Endodermal cell (in vitro differentiated cells): ENCODE data around the gene CDC14B. TPM values are rescaled to one million over a fixed set of nuclear protein-coding genes. Genes with fewer than 3 reads are reported as not detected.
A peak's percentile ranks its signal among the peaks of the same experiment; 100 is the strongest.

Experiments used
- DNase-seq: peaks from one replicate; pipeline ENCODE4 v3.0.0-alpha.2; 2017
- H3K27ac ChIP-seq: 2 replicates; pipeline ENCODE4 v1.5.1; 2013; ENCODE audit warnings: mild to moderate bottlenecking, low read depth, low read length, moderate library complexity
- H3K27me3 ChIP-seq: 2 replicates; pipeline ENCODE4 v1.6.1; 2013; ENCODE audit warnings: mild to moderate bottlenecking, low read length, moderate library complexity; ENCODE audit not compliant: insufficient read depth, control insufficient read depth, poor library complexity, severe bottlenecking
- H3K36me3 ChIP-seq: 2 replicates; pipeline ENCODE4 v1.7.0; 2013; ENCODE audit warnings: mild to moderate bottlenecking, low read length, moderate library complexity; ENCODE audit not compliant: control insufficient read depth, insufficient read depth
- H3K4me1 ChIP-seq: one replicate; pipeline ENCODE4 v1.7.0; 2013; ENCODE audit warnings: low read length; ENCODE audit not compliant: control insufficient read depth, insufficient read depth
- H3K4me3 ChIP-seq: 2 replicates; pipeline ENCODE4 v1.5.1; 2013; ENCODE audit warnings: mild to moderate bottlenecking, low read length, moderate library complexity
- H3K9ac ChIP-seq: 2 replicates; pipeline ENCODE4 v1.6.1; 2013; ENCODE audit warnings: mild to moderate bottlenecking, low read length, moderate library complexity; ENCODE audit not compliant: poor library complexity, severe bottlenecking; ENCODE audit errors: extremely low read depth
- H3K9me3 ChIP-seq: 2 replicates; pipeline ENCODE4 v1.6.1; 2013; ENCODE audit warnings: mild to moderate bottlenecking, low read length, moderate library complexity; ENCODE audit not compliant: control insufficient read depth
- H3K27ac Mint-ChIP-seq: 2 replicates; pipeline ENCODE4 v1.8.0; 2020; ENCODE audit warnings: mixed read lengths
- H3K27me3 Mint-ChIP-seq: 2 replicates; pipeline ENCODE4 v1.8.0; 2021; ENCODE audit warnings: mild to moderate bottlenecking, mixed read lengths; ENCODE audit not compliant: insufficient read depth
- H3K36me3 Mint-ChIP-seq: 2 replicates; pipeline ENCODE4 v1.8.0; 2020; ENCODE audit warnings: low read depth, mixed read lengths
- H3K4me1 Mint-ChIP-seq: 2 replicates; pipeline ENCODE4 v1.8.0; 2020; ENCODE audit warnings: mixed read lengths
- H3K4me3 Mint-ChIP-seq: 2 replicates; pipeline ENCODE4 v1.8.0; 2020; ENCODE audit warnings: mild to moderate bottlenecking, moderate library complexity, mixed read lengths
- H3K9me3 Mint-ChIP-seq: 2 replicates; pipeline ENCODE4 v1.8.0; 2020; ENCODE audit warnings: mild to moderate bottlenecking, mixed read lengths
- WGBS, 2 experiments: methylation state at CpG; one replicate each; pipeline versions ENCODE4 v1.1.5 to v1.1.7; 2013; ENCODE audit warnings: missing lambda C conversion rate in 2 of 2, mixed read lengths in 1 of 2; ENCODE audit not compliant: insufficient coverage in 1 of 2, insufficient read length in 1 of 2; 5-methylcytosine and 5-hydroxymethylcytosine counted together
- total RNA-seq, 2 donors: library from RNA; stranded (reverse); fragmentation: NEBNext Ultra II Directional in 1 of 2; extraction: Animal tissue kit (Norgen Biotek cat#: 25700) in 1 of 2; gene quantifications; 2 replicates in 1 of 2; 3 replicates in 1 of 2; pipeline ENCODE4 v1.2.1, GENCODE V29; 2021
- TF ChIP-seq, protein P1 (sequence below): fragments of 200-600 bp; sonication (generic); conservative IDR thresholded peaks from 2 replicates; pipeline ENCODE4 v1.5.0; 2021; ENCODE audit warnings: antibody characterized with exemption, mild to moderate bottlenecking

The CDC14B gene
- total RNA-seq, 2 donors from 2014 or later: 47.5 to 48.3 TPM

DNA sequence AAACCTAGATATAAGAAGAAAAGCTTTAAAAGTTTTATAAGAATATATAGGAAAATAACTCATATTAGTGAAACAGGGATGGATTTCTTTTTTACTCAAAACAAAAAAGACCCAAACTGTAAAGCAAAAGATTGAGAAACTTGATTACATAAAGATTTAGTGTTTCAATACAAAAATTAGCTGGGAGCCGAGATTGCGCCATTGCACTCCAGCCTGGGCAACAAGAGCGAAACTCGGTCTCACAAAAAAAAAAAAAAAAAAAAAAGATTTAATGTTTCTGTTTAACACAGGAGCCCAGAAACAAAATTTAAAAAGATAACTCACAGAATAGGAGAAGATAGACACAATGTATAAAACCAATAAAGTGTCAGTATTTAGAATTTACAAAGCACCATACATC is 45.2 kb downstream of the CDC14B start:
- H3K9ac ChIP-seq: no peak overlapping the region
- no peaks in the 10 kb centered on the region for H3K9me3 ChIP-seq
- WGBS, 2 experiments: 100% methylated on average over 4 of the region's 4 CpGs; no CpG with 5 or more reads in 1 of the 2 experiments
- H3K4me3 ChIP-seq: no peak overlapping the region
- no peaks in the 10 kb centered on the region for H3K27me3 ChIP-seq
- H3K27ac ChIP-seq: no peak overlapping the region
- H3K4me3 Mint-ChIP-seq: no peak overlapping the region
- no peaks in the 10 kb centered on the region for H3K4me1 ChIP-seq
- H3K27ac Mint-ChIP-seq: no peak overlapping the region
- H3K36me3 ChIP-seq: no peaks in the 10 kb centered on the region
- no peaks in the 10 kb centered on the region for H3K27me3 Mint-ChIP-seq
- TF ChIP-seq, protein P1, sequence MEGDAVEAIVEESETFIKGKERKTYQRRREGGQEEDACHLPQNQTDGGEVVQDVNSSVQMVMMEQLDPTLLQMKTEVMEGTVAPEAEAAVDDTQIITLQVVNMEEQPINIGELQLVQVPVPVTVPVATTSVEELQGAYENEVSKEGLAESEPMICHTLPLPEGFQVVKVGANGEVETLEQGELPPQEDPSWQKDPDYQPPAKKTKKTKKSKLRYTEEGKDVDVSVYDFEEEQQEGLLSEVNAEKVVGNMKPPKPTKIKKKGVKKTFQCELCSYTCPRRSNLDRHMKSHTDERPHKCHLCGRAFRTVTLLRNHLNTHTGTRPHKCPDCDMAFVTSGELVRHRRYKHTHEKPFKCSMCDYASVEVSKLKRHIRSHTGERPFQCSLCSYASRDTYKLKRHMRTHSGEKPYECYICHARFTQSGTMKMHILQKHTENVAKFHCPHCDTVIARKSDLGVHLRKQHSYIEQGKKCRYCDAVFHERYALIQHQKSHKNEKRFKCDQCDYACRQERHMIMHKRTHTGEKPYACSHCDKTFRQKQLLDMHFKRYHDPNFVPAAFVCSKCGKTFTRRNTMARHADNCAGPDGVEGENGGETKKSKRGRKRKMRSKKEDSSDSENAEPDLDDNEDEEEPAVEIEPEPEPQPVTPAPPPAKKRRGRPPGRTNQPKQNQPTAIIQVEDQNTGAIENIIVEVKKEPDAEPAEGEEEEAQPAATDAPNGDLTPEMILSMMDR: no peak
- H3K9me3 Mint-ChIP-seq: no peaks in the 10 kb centered on the region
- peaks cover 25% of the 10 kb centered on the region for H3K4me1 Mint-ChIP-seq
- H3K36me3 Mint-ChIP-seq: peaks cover 2% of the 10 kb centered on the region
- DNase-seq: no peak

DNA sequence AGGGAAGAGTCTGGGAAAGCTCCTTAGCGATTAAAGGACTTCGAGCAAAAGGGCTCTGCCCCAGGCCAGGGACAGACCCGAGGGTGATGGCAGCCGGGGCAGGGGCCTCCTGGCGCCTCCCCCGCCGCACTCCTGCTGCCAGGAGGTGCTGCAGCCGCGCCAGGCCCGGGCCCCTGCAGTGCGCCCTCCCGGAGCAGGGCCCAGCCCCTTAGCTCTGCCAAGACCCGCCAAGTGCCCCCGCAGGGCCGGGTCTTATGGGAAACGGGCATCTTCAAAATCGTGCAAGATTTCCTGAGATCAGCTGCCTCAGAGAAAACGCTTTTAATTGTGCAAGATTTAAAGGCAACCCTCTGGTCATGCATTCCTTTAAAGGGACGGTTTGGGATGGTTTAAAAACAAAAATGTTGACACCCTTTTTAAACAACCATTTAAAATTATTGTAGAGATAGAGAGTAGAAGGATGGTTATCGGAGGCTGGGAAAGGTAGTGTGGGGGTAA is 52.4 kb downstream of the CDC14B start:
- no peak overlapping the region for H3K27ac Mint-ChIP-seq

DNA sequence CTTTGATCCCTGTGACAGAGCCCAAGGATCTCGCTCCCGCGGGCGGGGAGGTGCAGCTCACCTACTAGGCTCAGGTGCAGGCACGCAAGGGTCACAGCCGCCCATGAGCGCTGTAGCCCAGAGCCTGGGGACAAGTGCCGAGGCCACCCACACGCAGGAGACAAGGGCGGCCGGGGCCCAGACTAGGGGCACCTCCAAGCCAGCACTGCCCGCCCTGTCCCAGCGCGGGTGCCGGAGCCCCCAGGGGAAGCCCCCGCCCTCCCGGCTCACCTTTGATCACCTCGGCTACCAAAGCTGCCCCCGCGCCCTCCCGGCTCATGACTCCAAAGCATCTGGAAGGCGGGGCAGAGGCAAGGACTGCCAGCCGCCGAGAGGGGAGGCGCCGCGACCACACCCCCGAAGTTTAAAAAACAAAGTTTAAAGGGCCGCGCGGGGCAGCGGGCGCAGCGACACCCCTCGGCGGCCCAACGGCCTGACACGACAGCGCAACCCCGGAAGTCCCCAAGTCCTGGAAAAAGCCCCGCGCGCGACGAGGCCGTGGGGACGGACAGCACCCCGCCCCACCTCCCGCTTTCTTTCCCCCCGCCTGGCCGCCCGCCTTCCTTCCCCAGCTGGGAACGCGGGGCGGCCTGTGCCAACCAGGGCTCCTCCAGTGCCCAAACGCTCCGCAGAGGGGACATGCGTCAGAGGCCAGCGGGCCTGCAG is 53.0 kb downstream of the CDC14B start:
- H3K36me3 ChIP-seq: peaks cover 8% of the 10 kb centered on the region
- no peaks in the 10 kb centered on the region for H3K9me3 ChIP-seq
- Mint-ChIP-seq H3K9me3 (no peaks in the 10 kb centered on the region), H3K36me3 (peaks cover 4% of the 10 kb centered on the region), H3K27ac (peak overlapping the region; percentile 71), H3K4me3 (peak overlapping the region; percentile 67), H3K27me3 (no peaks in the 10 kb centered on the region), H3K4me1 (peaks cover 27% of the 10 kb centered on the region)
- H3K4me1 ChIP-seq: peaks cover 3% of the 10 kb centered on the region
- peak overlapping the region; percentile 84 for H3K4me3 ChIP-seq
- TF ChIP-seq, protein P1: peak; percentile 82
- peak overlapping the region; percentile 69 for H3K9ac ChIP-seq
- H3K27ac ChIP-seq: no peak overlapping the region
- H3K27me3 ChIP-seq: no peaks in the 10 kb centered on the region
- peak; percentile 95 for DNase-seq
- 0 to 1% methylated on average over 4 to 59 of the region's 59 CpGs for WGBS, 2 experiments

More for the DNA sequence above, 52.4 kb downstream of the CDC14B start:
- Histone ChIP-seq H3K36me3 (peaks cover 2% of the 10 kb centered on the region), H3K4me3 (peak overlapping the region; percentile 84), H3K9me3 (no peaks in the 10 kb centered on the region), H3K4me1 (peaks cover 3% of the 10 kb centered on the region), H3K27ac (no peak overlapping the region), H3K27me3 (no peaks in the 10 kb centered on the region), H3K9ac (peak overlapping the region; percentile 69)
- 5% methylated on average over 12 to 19 of the region's 20 CpGs for WGBS, 2 experiments
- no peak for DNase-seq
- Mint-ChIP-seq H3K4me1 (peaks cover 33% of the 10 kb centered on the region), H3K9me3 (no peaks in the 10 kb centered on the region), H3K27me3 (no peaks in the 10 kb centered on the region), H3K36me3 (peaks cover 1% of the 10 kb centered on the region), H3K4me3 (peak overlapping the region; percentile 67)
- TF ChIP-seq, protein P1: no peak
